PFSK-1 (cell line): ENCODE measurements around the gene C16orf54.

ENCODE experiments used
- FOXP2 ChIP-seq: optimal IDR thresholded peaks from 2 replicates; pipeline ENCODE3; 2011; ENCODE audit warnings: borderline replicate concordance, control low read depth, inconsistent platforms; ENCODE audit not compliant: insufficient read depth; ENCODE audit errors: extremely low read length, extremely low read depth
- POLR2AphosphoS5 ChIP-seq: IDR thresholded peaks from 2 replicates; pipeline ENCODE4 v1.6.1; 2012; ENCODE audit warnings: low read depth, mild to moderate bottlenecking, control low read depth, low read length, moderate library complexity
- REST ChIP-seq, 2 experiments: IDR thresholded peaks; 2 replicates each; pipeline versions ENCODE4 v1.6.1 to v1.8.0; 2011 to 2012; ENCODE audit warnings: low read depth in 2 of 2, low read length in 2 of 2, control low read depth in 1 of 2, inconsistent platforms in 1 of 2, mild to moderate bottlenecking in 1 of 2, moderate library complexity in 1 of 2; ENCODE audit not compliant: insufficient read depth in 1 of 2
- SIN3A ChIP-seq: IDR thresholded peaks from 2 replicates; pipeline ENCODE4 v1.6.1; 2012; ENCODE audit warnings: mild to moderate bottlenecking, low read length, moderate library complexity, borderline replicate concordance; ENCODE audit not compliant: insufficient read depth
- TAF1 ChIP-seq: IDR thresholded peaks from 2 replicates; pipeline ENCODE4 v1.6.1; 2012; ENCODE audit warnings: low read length, control low read depth, borderline replicate concordance; ENCODE audit not compliant: insufficient read depth

The C16orf54 gene

GRCh38 chr16:29790183-29790948 is 44.6 kb upstream of the C16orf54 start, which contains the start of gene KIF22:
KIF22 (plus strand) TSS chr16:29790751; CDS start chr16:29790760, 9 bp downstream.
- TF ChIP-seq POLR2AphosphoS5 (peak; percentile 69), FOXP2 (peak; percentile 75), SIN3A (peak; percentile 49; the same call in 1 of the 2 replicates), REST (IDR thresholded peaks at IDR 0.05; ENCODE audit: insufficient read depth in 1 of 2, low read depth in 2 of 2, low read length in 2 of 2) (peak in 1 of 2 experiments; percentile 39; a peak in 1 of 4 replicates), TAF1 (peak; percentile 68)

- TF ChIP-seq FOXP2 (no peak), REST (IDR thresholded peaks at IDR 0.05; ENCODE audit: insufficient read depth in 1 of 2, low read depth in 2 of 2, low read length in 2 of 2) (no peak), POLR2AphosphoS5 (no peak), TAF1 (no peak), SIN3A (no peak)
Measured at GRCh38 chr16:29789775-29790182, 44.0 kb upstream of the C16orf54 start.

GRCh38 chr16:29784901-29785500 is 39.2 kb upstream of the C16orf54 start:
- TF ChIP-seq POLR2AphosphoS5, result no peak

GRCh38 chr16:29784157-29784556 is 38.4 kb upstream of the C16orf54 start:
- no peak for TF ChIP-seq FOXP2
- TF ChIP-seq POLR2AphosphoS5, result no peak
- TF ChIP-seq SIN3A, result no peak
- no peak for TF ChIP-seq TAF1
- TF ChIP-seq REST (IDR thresholded peaks at IDR 0.05; ENCODE audit: insufficient read depth in 1 of 2, low read depth in 2 of 2, low read length in 2 of 2), result no peak

- TF ChIP-seq REST (IDR thresholded peaks at IDR 0.05; ENCODE audit: insufficient read depth in 1 of 2, low read depth in 2 of 2, low read length in 2 of 2) (no peak), FOXP2 (no peak), POLR2AphosphoS5 (no peak), TAF1 (no peak), SIN3A (no peak)
Measured at GRCh38 chr16:29779474-29779873, 33.7 kb upstream of the C16orf54 start.
